Neural cell (in vitro differentiated cells): ENCODE data around the gene APBA1.

Experiments
- EP300 ChIP-seq: fragments of 450-650 bp; conservative IDR thresholded peaks from 2 replicates; pipeline ENCODE4 v1.6.1; 2014; ENCODE audit warnings: antibody characterized with exemption, mild to moderate bottlenecking, moderate library complexity; ENCODE audit not compliant: poor library complexity, severe bottlenecking
- EZH2 ChIP-seq: fragments of 200-600, 300-800 bp; shearing (Covaris generic), sonication (generic); IDR thresholded peaks from 2 replicates; pipeline ENCODE4 v1.6.1; 2014; ENCODE audit warnings: antibody characterized with exemption, low read length, borderline replicate concordance, mild to moderate bottlenecking; ENCODE audit not compliant: insufficient read depth, poor library complexity, severe bottlenecking
- MXI1 ChIP-seq: fragments of 450-650 bp; conservative IDR thresholded peaks from 2 replicates; pipeline ENCODE4 v1.6.1; 2014; ENCODE audit warnings: antibody characterized with exemption, mild to moderate bottlenecking; ENCODE audit not compliant: poor library complexity, severe bottlenecking
- POLR2AphosphoS5 ChIP-seq: IDR thresholded peaks from 2 replicates; pipeline ENCODE4 v1.6.1; 2012
- RAD21 ChIP-seq: fragments of 450-650 bp; conservative IDR thresholded peaks from 2 replicates; pipeline ENCODE4 v1.6.1; 2014; ENCODE audit warnings: antibody characterized with exemption, mild to moderate bottlenecking, moderate library complexity
- REST ChIP-seq: IDR thresholded peaks from 2 replicates; pipeline ENCODE4 v1.6.1; 2012; ENCODE audit warnings: borderline replicate concordance
- SMC3 ChIP-seq: fragments of 450-650 bp; conservative IDR thresholded peaks from 2 replicates; pipeline ENCODE4 v1.6.1; 2014; ENCODE audit warnings: antibody characterized with exemption, mild to moderate bottlenecking, moderate library complexity; ENCODE audit not compliant: poor library complexity
- TAF1 ChIP-seq: IDR thresholded peaks from 2 replicates; pipeline ENCODE4 v1.6.1; 2012; ENCODE audit warnings: low read depth
- TF ChIP-seq, protein P1 (sequence below): fragments of 450-650 bp; IDR thresholded peaks from 2 replicates; pipeline ENCODE4 v1.5.1; 2014; ENCODE audit warnings: antibody characterized with exemption, mild to moderate bottlenecking, moderate library complexity; ENCODE audit not compliant: poor library complexity, severe bottlenecking

- TF ChIP-seq, protein P1, sequence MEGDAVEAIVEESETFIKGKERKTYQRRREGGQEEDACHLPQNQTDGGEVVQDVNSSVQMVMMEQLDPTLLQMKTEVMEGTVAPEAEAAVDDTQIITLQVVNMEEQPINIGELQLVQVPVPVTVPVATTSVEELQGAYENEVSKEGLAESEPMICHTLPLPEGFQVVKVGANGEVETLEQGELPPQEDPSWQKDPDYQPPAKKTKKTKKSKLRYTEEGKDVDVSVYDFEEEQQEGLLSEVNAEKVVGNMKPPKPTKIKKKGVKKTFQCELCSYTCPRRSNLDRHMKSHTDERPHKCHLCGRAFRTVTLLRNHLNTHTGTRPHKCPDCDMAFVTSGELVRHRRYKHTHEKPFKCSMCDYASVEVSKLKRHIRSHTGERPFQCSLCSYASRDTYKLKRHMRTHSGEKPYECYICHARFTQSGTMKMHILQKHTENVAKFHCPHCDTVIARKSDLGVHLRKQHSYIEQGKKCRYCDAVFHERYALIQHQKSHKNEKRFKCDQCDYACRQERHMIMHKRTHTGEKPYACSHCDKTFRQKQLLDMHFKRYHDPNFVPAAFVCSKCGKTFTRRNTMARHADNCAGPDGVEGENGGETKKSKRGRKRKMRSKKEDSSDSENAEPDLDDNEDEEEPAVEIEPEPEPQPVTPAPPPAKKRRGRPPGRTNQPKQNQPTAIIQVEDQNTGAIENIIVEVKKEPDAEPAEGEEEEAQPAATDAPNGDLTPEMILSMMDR: no peak
- TF ChIP-seq RAD21 (no peak), REST (no peak), TAF1 (no peak), POLR2AphosphoS5 (no peak), EP300 (no peak), MXI1 (no peak), SMC3 (no peak), EZH2 (no peak)
Observed at GRCh38 chr9:69604568-69605219, 67.5 kb downstream of the APBA1 start.
